Stomach (tissue), 4 donors: ENCODE measurements around the gene MAD2L1BP.

Source experiments
- CTCF ChIP-seq, 7 experiments: fragments of 450-650 bp in 4 of 7; fragments of 200-600 bp in 3 of 7; sonication (generic) in 3 of 7; IDR thresholded peaks; one replicate each; pipeline ENCODE4 v1.5.1; 2016 to 2019; ENCODE audit warnings: antibody characterized with exemption in 7 of 7, control low read depth in 2 of 7, mild to moderate bottlenecking in 1 of 7
- EP300 ChIP-seq: sonication (generic); formaldehyde crosslinking; IDR thresholded peaks from one replicate; pipeline ENCODE4 v1.6.1; 2017; ENCODE audit warnings: antibody characterized with exemption
- POLR2A ChIP-seq, 4 donors: fragments of 450-650 bp; IDR thresholded peaks; one replicate each; pipeline ENCODE4 v1.6.1; 2016; ENCODE audit warnings: antibody characterized with exemption in 4 of 4, control low read depth in 2 of 4, mild to moderate bottlenecking in 1 of 4, moderate library complexity in 1 of 4
- POLR2AphosphoS5 ChIP-seq, 3 donors: sonication (generic); formaldehyde crosslinking; IDR thresholded peaks; one replicate each; pipeline ENCODE4 v1.6.1; 2016; ENCODE audit warnings: antibody characterized with exemption in 3 of 3

DNA sequence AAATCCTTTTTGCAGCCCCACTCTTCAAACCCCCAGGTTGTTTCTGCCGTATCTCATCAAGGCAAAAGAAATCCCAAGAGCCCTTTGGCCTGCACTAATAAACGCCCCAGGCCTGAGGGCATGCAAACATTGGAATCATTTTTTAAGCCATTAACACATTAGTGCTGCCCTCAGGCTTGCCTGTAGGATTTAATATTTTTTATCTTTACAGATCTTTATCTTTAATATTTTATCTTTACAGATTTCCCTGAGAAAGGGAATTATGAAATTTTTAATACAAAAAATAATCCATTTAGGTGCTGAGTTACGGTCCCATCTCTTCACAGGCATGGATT is 21.3 kb upstream of the MAD2L1BP start:
- no peak for TF ChIP-seq CTCF (IDR thresholded peaks at IDR 0.05)
- no peak for TF ChIP-seq POLR2AphosphoS5 (IDR thresholded peaks at IDR 0.05)
- TF ChIP-seq POLR2A (IDR thresholded peaks at IDR 0.05): no peak
- no peak for TF ChIP-seq EP300
